ENCODE data around the gene DYSF.

GRCh38 chr2:71596011-71596410, 142.7 kb downstream of the DYSF start:
- TF ChIP-seq CTCF (IDR thresholded peaks at IDR 0.05 in 2 of 3, conservative IDR thresholded peaks at IDR 0.05 in 1 of 3; ENCODE audit: borderline replicate concordance in 1 of 3, insufficient read depth in 1 of 3, low read depth in 2 of 3, low read length in 2 of 3) (no peak), POLR2A (IDR thresholded peaks at IDR 0.05; ENCODE audit: borderline replicate concordance, extremely low read depth, insufficient read depth, insufficient read length) (no peak), POLR2AphosphoS5 (IDR thresholded peaks at IDR 0.05; ENCODE audit: low read depth, low read length) (no peak)
- TF ChIP-seq, protein P1, sequence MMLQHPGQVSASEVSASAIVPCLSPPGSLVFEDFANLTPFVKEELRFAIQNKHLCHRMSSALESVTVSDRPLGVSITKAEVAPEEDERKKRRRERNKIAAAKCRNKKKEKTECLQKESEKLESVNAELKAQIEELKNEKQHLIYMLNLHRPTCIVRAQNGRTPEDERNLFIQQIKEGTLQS (IDR thresholded peaks at IDR 0.05): no peak
